PFSK-1 (cell line): ENCODE data around the gene RSRC1. TPM values are rescaled to one million over a fixed set of nuclear protein-coding genes. Genes with fewer than 3 reads are reported as not detected.

ENCODE experiments used
- FOXP2 ChIP-seq: optimal IDR thresholded peaks from 2 replicates; pipeline ENCODE3; 2011; ENCODE audit warnings: borderline replicate concordance, control low read depth, inconsistent platforms; ENCODE audit not compliant: insufficient read depth; ENCODE audit errors: extremely low read length, extremely low read depth
- POLR2AphosphoS5 ChIP-seq: IDR thresholded peaks from 2 replicates; pipeline ENCODE4 v1.6.1; 2012; ENCODE audit warnings: low read depth, mild to moderate bottlenecking, control low read depth, low read length, moderate library complexity
- SIN3A ChIP-seq: IDR thresholded peaks from 2 replicates; pipeline ENCODE4 v1.6.1; 2012; ENCODE audit warnings: mild to moderate bottlenecking, low read length, moderate library complexity, borderline replicate concordance; ENCODE audit not compliant: insufficient read depth
- TAF1 ChIP-seq: IDR thresholded peaks from 2 replicates; pipeline ENCODE4 v1.6.1; 2012; ENCODE audit warnings: low read length, control low read depth, borderline replicate concordance; ENCODE audit not compliant: insufficient read depth
- polyA plus RNA-seq: library from polyadenylated mRNA; unstranded; fragments of >200 nt; gene quantifications from one replicate; pipeline ENCODE4 v1.2.1, GENCODE V29; 2012; ENCODE audit warnings: low read depth, missing spikeins; ENCODE audit not compliant: insufficient read length
- TF ChIP-seq, protein P1 (sequence below), 2 experiments: IDR thresholded peaks; 2 replicates each; pipeline versions ENCODE4 v1.6.1 to v1.8.0; 2011 to 2012; ENCODE audit warnings: low read depth in 2 of 2, low read length in 2 of 2, control low read depth in 1 of 2, inconsistent platforms in 1 of 2, mild to moderate bottlenecking in 1 of 2, moderate library complexity in 1 of 2; ENCODE audit not compliant: insufficient read depth in 1 of 2

Gene RSRC1, protein sequence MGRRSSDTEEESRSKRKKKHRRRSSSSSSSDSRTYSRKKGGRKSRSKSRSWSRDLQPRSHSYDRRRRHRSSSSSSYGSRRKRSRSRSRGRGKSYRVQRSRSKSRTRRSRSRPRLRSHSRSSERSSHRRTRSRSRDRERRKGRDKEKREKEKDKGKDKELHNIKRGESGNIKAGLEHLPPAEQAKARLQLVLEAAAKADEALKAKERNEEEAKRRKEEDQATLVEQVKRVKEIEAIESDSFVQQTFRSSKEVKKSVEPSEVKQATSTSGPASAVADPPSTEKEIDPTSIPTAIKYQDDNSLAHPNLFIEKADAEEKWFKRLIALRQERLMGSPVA
- polyA plus RNA-seq, result 13.1 TPM

DNA sequence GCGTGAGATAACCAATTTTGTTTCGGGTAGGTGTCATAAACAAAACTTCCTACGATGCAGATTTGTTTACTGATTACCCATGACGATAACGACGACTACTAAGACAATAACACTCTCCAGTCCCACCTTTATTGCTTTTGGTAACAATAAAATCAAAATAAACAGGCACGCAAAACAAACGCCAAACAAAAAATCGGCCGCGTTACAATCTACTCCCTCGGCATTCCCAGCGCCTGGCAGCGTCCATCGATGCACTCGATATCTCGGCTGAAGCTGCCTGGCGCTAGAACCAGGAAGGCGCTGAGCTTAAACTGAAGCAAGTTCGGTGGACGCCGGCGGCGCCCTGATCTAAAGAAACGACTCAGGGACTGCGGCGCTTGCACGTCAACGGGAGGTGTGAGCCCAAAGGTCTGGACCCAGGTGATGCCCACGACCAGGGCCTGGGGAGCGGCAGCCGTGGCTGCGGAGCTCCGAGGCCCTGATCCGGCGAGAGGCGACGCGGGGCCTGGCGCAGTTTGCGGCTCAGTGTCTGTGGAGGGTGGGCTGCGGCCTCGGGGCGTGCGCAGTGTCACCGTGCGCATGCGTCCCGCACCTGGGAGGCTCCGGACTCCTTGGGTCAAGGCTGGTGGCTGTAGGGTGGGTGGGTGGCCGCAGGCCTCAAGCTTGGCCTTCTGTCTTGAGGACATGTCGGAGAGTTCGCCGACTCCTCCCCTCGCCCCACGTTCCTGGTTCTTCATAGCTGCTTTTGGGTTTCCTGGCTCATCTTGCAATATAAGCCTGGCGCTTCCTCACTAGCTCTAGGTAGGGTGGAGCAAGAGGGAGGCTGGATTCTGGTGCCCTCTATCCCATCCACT, at the start of gene RSRC1:
Gene RSRC1, plus strand, starts transcription at position 286 of the 854 bp plus-strand sequence. CDS start 12,016 bp downstream, outside the sequence.
- TF ChIP-seq, protein P1, sequence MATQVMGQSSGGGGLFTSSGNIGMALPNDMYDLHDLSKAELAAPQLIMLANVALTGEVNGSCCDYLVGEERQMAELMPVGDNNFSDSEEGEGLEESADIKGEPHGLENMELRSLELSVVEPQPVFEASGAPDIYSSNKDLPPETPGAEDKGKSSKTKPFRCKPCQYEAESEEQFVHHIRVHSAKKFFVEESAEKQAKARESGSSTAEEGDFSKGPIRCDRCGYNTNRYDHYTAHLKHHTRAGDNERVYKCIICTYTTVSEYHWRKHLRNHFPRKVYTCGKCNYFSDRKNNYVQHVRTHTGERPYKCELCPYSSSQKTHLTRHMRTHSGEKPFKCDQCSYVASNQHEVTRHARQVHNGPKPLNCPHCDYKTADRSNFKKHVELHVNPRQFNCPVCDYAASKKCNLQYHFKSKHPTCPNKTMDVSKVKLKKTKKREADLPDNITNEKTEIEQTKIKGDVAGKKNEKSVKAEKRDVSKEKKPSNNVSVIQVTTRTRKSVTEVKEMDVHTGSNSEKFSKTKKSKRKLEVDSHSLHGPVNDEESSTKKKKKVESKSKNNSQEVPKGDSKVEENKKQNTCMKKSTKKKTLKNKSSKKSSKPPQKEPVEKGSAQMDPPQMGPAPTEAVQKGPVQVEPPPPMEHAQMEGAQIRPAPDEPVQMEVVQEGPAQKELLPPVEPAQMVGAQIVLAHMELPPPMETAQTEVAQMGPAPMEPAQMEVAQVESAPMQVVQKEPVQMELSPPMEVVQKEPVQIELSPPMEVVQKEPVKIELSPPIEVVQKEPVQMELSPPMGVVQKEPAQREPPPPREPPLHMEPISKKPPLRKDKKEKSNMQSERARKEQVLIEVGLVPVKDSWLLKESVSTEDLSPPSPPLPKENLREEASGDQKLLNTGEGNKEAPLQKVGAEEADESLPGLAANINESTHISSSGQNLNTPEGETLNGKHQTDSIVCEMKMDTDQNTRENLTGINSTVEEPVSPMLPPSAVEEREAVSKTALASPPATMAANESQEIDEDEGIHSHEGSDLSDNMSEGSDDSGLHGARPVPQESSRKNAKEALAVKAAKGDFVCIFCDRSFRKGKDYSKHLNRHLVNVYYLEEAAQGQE (IDR thresholded peaks at IDR 0.05; ENCODE audit: insufficient read depth in 1 of 2, low read depth in 2 of 2, low read length in 2 of 2), result 0 out of 4 replicates have a peak, but pooled peaks of 1 of the 2 experiments have one; percentile 6
- peak; percentile 90 for TF ChIP-seq POLR2AphosphoS5
- TF ChIP-seq TAF1, result peak; percentile 68; the same call in 1 of the 2 replicates
- TF ChIP-seq SIN3A, result 0 out of 2 replicates have a peak, but pooled peaks have one; percentile 18
- no peak for TF ChIP-seq FOXP2

DNA sequence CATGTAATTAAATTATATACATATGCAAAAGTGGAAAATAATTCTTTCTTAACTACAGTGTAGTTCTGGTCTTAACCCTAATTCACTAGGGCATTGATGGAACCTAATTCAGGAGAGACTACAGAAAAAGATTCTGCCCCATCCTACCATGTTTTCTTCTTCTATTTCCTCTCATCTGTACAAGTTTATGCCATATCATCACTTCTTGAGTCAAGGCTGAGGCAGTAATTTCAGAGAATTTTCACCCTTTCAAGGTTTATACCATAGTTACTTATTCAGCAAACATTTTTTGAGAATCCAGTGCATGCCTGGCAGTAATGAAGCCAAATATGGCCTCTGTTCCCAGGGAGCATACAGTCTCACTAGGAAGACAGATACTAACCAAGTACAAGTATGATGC, 37.1 kb upstream of the RSRC1 start:
- no peak for TF ChIP-seq POLR2AphosphoS5
- TF ChIP-seq, protein P1 (IDR thresholded peaks at IDR 0.05; ENCODE audit: insufficient read depth in 1 of 2, low read depth in 2 of 2, low read length in 2 of 2), result no peak
- TF ChIP-seq SIN3A, result no peak
- no peak for TF ChIP-seq TAF1
- no peak for TF ChIP-seq FOXP2

DNA sequence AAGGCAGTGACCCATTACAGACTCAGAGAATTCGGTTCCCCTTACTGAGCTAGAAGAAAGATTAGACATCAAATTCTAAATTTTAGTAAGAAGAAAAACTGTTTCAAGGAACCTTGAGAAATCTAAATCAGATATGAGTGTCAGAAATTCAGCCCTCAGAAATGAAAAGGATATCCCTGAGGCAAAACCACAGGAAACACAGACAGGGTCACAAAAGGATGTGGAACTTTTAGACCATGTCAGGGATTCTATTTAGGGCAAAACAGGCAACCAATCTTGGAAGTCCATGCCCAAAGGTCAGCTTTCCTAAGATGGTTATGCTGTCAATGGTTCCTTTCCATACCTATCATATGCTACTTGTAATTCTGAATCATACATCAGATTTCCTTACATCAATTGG, 35.3 kb upstream of the RSRC1 start:
- TF ChIP-seq, protein P1 (IDR thresholded peaks at IDR 0.05; ENCODE audit: insufficient read depth in 1 of 2, low read depth in 2 of 2, low read length in 2 of 2), result no peak
- TF ChIP-seq TAF1 (no peak), POLR2AphosphoS5 (no peak), FOXP2 (no peak), SIN3A (no peak)

DNA sequence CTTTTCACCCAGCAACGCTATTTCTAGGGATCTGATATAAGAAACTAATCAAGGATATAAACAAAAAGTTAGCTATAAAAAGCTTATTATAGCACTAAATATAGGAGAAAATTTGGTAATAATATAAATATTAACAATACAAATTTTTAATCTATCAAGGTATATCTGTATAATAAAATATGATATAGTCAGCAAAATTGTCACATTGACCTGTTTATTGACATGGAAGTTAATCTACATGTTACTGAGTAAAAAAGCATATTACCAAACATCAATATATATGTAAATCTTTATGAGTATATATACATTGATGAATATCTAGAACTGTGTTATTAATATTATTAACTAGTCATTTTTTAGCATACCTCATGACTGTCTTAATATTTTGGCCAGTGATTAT, 30.3 kb upstream of the RSRC1 start:
- TF ChIP-seq, protein P1 (IDR thresholded peaks at IDR 0.05; ENCODE audit: insufficient read depth in 1 of 2, low read depth in 2 of 2, low read length in 2 of 2), result no peak
